ENCODE results near the gene SUPT4H1.

The SUPT4H1 gene

GRCh38 chr17:58339755-58340404, 12.1 kb downstream of the SUPT4H1 start:
- no peak for DNase-seq (ENCODE audit: low read depth)

- DNase-seq (ENCODE audit: low read depth), result no peak
Observed at GRCh38 chr17:58338841-58339754, 12.9 kb downstream of the SUPT4H1 start.

GRCh38 chr17:58338454-58338840, 13.6 kb downstream of the SUPT4H1 start:
- DNase-seq (ENCODE audit: low read depth), result no peak

GRCh38 chr17:58337600-58338453, 14.2 kb downstream of the SUPT4H1 start:
- DNase-seq (ENCODE audit: low read depth), result peak; percentile 90

- no peak for DNase-seq (ENCODE audit: low read depth)
Observed at GRCh38 chr17:58337210-58337599, 14.8 kb downstream of the SUPT4H1 start.

GRCh38 chr17:58336456-58337209, 15.4 kb downstream of the SUPT4H1 start:
- DNase-seq (ENCODE audit: low read depth), result no peak

GRCh38 chr17:58335779-58336455, 16.1 kb downstream of the SUPT4H1 start:
- peak; percentile 48 for DNase-seq (ENCODE audit: low read depth)

- DNase-seq (ENCODE audit: low read depth), result no peak
Observed at GRCh38 chr17:58335061-58335731, 16.8 kb downstream of the SUPT4H1 start.

GRCh38 chr17:58334661-58335060, 17.3 kb downstream of the SUPT4H1 start:
- no peak for DNase-seq (ENCODE audit: low read depth)

GRCh38 chr17:58334256-58334655, 17.7 kb downstream of the SUPT4H1 start:
- DNase-seq (ENCODE audit: low read depth), result no peak

- DNase-seq (ENCODE audit: low read depth), result no peak
Observed at GRCh38 chr17:58333736-58334207, 18.2 kb downstream of the SUPT4H1 start.

- DNase-seq (ENCODE audit: low read depth), result peak; percentile 56
Observed at GRCh38 chr17:58332778-58333735, 18.9 kb downstream of the SUPT4H1 start.

GRCh38 chr17:58331815-58332777, 19.9 kb downstream of the SUPT4H1 start:
- DNase-seq (ENCODE audit: low read depth), result peak; percentile 90

- peak; percentile 72 for DNase-seq (ENCODE audit: low read depth)
Observed at GRCh38 chr17:58330997-58331814, 20.8 kb downstream of the SUPT4H1 start.

GRCh38 chr17:58330538-58330996, 21.4 kb downstream of the SUPT4H1 start:
- no peak for DNase-seq (ENCODE audit: low read depth)

- no peak for DNase-seq (ENCODE audit: low read depth)
Observed at GRCh38 chr17:58329810-58330537, 22.0 kb downstream of the SUPT4H1 start.
